ENCODE measurements around the gene TINCR.

Gene TINCR

DNA sequence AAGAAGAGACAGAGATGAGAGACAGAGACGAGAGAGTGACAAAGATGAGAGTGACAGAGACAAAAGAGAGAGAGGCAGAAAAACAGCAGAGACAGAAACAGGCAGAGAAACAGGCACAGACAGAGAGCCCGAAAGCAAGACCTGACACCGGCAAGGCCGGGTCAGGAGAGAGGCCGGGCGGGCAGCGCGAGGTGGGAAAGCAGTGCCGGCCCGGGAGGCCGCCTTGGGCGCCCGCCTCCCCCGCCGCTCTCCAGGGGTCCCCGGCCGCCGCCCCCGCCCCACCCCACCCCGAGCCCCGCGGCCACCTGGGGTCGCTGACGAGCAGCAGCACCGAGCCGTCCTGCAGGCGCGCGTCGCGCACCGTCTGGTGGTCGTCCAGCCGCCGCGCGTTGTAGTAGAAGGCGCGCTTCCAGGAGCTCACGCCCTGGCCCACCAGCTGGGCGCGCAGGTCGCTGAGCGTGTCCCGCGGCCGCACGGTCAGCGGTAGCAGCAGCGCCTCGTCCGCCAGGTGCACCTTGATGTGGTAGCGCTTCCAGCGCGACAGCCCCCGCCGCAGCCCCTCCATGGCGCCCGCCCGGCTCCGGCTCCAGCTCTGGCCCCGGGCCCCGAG lies at the start of gene TINCR:
TSS of gene TINCR (minus strand) at position 594 of the 610 bp plus-strand sequence.
- H3K27ac ChIP-seq = no peak within 1 kb of the TSS
- TF ChIP-seq, protein P1, sequence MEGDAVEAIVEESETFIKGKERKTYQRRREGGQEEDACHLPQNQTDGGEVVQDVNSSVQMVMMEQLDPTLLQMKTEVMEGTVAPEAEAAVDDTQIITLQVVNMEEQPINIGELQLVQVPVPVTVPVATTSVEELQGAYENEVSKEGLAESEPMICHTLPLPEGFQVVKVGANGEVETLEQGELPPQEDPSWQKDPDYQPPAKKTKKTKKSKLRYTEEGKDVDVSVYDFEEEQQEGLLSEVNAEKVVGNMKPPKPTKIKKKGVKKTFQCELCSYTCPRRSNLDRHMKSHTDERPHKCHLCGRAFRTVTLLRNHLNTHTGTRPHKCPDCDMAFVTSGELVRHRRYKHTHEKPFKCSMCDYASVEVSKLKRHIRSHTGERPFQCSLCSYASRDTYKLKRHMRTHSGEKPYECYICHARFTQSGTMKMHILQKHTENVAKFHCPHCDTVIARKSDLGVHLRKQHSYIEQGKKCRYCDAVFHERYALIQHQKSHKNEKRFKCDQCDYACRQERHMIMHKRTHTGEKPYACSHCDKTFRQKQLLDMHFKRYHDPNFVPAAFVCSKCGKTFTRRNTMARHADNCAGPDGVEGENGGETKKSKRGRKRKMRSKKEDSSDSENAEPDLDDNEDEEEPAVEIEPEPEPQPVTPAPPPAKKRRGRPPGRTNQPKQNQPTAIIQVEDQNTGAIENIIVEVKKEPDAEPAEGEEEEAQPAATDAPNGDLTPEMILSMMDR (conservative IDR thresholded peaks at IDR 0.05) = peak; percentile 54

DNA sequence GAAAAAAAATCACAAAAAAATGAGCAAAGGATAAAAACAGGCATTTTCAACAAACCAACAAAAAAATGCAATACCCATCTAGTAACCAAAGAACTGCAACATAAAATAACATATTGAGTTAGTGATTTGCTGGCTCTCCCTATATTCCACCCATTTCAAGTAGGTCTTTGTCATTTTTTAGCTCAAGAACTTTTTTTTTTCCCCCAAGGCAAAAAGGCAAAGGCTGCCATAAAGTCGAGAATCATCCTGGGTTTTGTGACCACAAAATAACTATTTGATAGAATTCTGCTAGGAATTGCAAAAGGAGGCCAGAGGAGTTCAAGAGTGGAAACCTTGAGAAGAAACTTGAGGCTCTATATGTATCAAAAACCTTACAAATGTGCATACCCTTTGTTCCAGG lies 49.3 kb upstream of the TINCR start:
- H3K27ac ChIP-seq = no peak overlapping the region
- TF ChIP-seq, protein P1 (conservative IDR thresholded peaks at IDR 0.05) = no peak

DNA sequence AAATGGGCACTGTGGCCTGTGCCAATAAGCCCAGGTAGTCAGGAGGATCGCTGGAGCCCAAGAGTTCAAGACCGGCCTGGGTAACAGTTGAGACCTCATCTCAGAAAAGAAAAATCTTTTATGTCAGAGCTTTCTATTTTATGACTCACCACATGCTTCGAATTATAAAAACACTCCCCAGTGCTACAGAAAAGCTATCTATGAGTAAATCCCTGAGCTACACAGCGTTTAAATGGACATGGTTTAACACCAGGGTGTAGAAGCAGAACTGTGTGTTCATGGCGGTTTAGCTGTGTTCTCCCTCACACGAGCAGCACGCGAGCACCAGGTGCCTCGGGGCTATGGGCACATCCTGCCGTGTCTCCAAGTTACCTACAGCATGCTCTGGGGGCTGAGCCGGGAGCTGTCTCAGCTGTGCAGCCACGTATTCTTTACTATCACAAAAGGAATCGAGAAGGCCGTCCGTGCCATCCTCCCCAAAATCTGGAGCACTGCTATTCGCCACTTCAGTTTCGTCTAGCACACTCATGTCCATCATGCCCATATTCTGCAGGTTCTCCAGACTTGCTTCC lies 48.1 kb upstream of the TINCR start:
- no peak overlapping the region for H3K27ac ChIP-seq
- TF ChIP-seq, protein P1 (conservative IDR thresholded peaks at IDR 0.05) = no peak

DNA sequence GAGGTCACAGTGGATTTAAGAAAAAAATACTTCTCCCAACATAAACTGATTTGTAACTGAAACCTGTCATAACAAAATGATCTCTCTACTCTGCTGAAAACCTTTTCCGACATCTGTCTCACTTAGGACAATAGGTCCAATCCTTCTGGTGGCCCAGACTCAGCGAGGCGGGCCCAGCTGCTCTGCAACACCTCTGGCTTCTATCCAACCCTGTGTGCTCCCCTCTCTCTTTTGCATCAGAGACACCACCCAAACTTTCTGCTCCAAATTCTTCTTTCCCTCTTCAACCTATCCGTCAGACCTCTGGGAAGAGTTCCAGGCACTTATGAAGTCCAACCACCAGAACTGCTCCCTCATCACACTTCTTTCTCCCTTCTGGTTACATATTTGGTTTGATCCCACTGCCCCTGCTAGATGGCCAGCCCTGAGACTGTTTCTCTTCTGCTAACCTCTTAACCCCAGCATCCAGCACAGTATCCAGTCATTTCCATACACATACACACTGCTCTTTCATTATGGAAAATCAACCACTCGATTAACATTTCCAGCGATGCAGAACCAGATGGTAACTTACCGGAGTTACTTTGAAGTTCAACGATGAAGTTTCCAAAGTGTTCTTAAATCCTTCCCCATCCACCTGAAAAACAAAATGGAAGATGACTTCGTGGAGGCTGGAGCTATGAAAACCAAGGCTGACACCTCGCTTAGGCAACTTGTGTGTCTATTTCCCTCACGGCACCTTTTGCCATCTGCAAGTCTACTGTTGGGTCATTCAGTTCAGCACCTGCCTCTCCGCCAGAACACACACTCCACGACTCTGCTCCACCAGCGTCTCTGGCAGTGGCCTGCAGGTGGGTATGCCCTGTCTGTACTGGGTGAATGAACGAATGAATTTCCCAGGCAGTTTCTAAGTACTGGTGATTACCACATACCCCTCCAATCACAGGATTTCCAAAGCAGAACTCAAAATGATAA lies 45.4 kb upstream of the TINCR start:
- H3K27ac ChIP-seq = no peak overlapping the region
- TF ChIP-seq, protein P1 (conservative IDR thresholded peaks at IDR 0.05) = no peak

DNA sequence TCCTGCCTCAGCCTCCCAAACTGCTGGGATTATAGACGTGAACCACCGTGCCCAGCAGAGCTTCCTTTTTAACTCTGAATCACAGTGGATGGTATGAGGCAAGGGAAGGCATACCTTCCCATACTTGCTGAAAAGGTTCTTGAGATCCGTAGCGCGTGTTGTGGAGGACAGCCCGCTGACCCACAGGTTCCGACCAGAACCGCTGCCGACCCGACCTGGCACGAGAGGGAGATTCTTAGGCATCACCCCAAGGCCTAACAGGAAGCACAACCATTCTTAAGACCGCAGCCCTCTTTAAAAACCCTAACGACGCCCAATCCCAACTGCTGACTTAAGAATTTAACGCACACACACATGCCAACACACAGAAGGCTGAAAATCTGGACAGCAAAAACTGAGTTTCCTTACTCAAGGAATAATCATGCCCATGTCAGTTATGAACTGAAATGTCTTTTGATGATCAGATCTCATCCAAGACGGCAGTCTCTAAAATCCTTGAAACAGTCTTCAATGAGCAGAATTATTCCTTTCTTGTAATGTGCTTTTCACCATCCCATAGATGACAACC lies 42.2 kb upstream of the TINCR start:
- TF ChIP-seq, protein P1 (conservative IDR thresholded peaks at IDR 0.05) = no peak
- peak overlapping the region; percentile 62; the same call in 1 of the 2 replicates for H3K27ac ChIP-seq

DNA sequence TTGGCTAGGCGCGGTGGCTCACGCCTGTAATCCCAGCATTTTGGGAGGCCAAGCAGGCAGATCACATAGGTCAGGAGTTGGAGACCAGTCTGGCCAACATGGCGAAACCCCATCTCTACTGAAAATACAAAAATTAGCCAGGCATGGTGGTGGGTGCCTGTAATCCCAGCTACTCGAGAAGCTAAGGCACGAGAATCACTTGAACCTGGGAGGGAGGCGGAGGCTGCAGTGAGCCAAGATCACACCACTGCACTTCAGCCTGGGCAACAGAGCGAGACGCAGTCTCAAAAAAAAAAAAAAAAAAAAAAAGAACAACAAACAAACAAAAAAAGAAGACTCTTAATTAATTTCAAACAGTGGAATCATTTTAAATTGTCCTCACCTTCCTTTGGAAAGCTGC lies 41.0 kb upstream of the TINCR start:
- peak overlapping the region; percentile 62 for H3K27ac ChIP-seq

DNA sequence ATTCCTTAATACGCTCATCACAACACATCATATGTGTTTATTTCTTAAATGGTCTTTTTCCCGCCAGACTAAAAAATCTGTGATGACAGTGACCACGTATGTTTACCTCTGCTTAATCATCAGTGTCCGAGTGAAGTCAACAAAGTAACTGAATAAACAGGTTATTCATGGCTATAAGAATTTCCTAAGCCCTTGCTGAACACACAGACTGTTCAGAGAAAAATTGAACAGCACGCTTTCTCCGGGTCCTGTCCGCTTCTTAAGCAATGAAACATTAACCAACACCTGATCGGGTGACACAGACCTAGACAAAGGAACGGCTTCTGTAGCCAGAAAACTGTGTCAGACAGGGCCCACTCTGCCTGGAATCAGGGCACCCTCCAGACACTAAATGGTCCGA lies 40.5 kb upstream of the TINCR start:
- H3K27ac ChIP-seq = peak overlapping the region; percentile 62
- TF ChIP-seq, protein P1 (conservative IDR thresholded peaks at IDR 0.05) = no peak

Data from VCaP (cell line).